Stimulated activated naive CD8-positive, alpha-beta T cell treated with anti-CD3 and anti-CD28 coated beads, Interleukin-15, Interleukin-2, amounts not matched to agents 100 ng/mL and 50 ng/mL, for 24 hours (primary cell): ENCODE measurements around the gene TTLL10.

Experiments used
- H3K27ac Mint-ChIP-seq: one replicate; pipeline ENCODE4 v1.8.0; 2021; ENCODE audit warnings: mild to moderate bottlenecking, mixed read lengths
- H3K27me3 Mint-ChIP-seq: one replicate; pipeline ENCODE4 v1.8.0; 2021; ENCODE audit warnings: mixed read lengths
- H3K36me3 Mint-ChIP-seq: one replicate; pipeline ENCODE4 v1.8.0; 2021; ENCODE audit warnings: low read depth, mixed read lengths
- H3K4me1 Mint-ChIP-seq: one replicate; pipeline ENCODE4 v1.8.0; 2021; ENCODE audit warnings: low read depth, mixed read lengths
- H3K4me3 Mint-ChIP-seq: one replicate; pipeline ENCODE4 v1.8.0; 2021; ENCODE audit warnings: mild to moderate bottlenecking, mixed read lengths
- H3K9me3 Mint-ChIP-seq: one replicate; pipeline ENCODE4 v1.8.0; 2021; ENCODE audit warnings: mixed read lengths

The TTLL10 gene

DNA sequence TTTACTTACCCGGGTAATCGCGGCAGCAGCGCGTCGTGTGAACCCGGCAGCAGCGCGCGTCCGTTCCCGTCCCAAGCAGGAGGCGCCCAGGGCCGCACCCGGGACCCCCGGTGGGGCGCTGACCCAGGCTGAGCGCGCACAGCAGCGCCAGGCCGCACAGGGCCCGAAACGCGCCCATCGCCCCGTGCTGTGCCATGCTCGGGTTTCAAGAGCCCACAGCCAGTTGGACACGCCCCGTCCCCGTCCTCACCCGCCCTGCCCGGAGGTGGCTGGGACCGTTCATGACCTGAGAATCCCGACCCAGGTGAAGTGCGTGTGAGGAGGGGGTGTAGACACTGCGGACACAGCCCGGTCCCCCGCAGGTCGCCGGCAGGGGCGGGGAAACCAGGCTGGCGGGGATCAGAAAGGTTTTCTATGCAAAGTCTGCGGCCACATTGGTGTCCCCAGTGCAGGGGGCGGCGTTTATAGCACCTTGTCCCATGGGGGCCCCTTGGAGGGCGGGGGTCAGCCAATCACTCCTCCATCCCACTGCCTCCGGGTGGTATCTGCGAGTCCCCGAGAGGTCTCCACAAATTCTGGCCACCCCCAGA lies 32.8 kb downstream of the TTLL10 start, which contains the start of gene TNFRSF18:
Gene TNFRSF18, minus strand, starts transcription at position 217 of the 590 bp plus-strand sequence. Its CDS starts 21 bp downstream, at position 196.
- peak within 1 kb of the TSS; percentile 79 for H3K4me3 Mint-ChIP-seq

DNA sequence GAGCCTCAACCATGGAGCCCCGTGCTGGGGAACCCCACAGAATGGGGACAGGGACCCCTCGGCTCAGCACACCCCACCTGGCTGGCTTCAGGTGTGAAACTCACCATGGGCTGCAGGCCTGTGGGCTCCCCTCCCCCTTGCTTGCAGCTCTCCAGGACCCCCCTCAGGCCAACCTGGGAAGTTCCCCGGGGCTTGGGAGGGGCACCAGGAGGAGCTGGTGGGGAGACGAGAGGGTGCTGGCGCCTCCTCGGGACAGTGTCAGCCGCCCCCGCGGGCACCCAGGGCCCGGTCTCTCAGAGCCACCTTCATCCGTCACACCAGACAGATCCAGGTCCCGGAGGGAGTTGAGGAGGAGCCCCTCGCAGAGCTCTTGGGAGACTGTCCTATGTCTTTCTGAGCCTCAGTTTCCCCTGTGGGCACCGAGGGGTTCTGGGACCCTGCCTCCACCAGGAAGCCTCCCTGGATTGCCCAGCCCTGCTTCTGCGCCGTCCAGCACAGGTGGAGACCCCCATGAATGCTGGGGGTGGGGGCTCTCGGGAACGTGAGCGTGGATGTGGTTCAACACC lies 33.4 kb downstream of the TTLL10 start:
- H3K4me1 Mint-ChIP-seq = peaks cover 37% of the 10 kb centered on the region
- H3K9me3 Mint-ChIP-seq = no peaks in the 10 kb centered on the region
- no peaks in the 10 kb centered on the region for H3K27me3 Mint-ChIP-seq
- no peak overlapping the region for H3K27ac Mint-ChIP-seq
- H3K36me3 Mint-ChIP-seq = peaks cover 10% of the 10 kb centered on the region
- peak overlapping the region; percentile 77 for H3K4me3 Mint-ChIP-seq

More for the DNA sequence above, 32.8 kb downstream of the TTLL10 start, which contains the start of gene TNFRSF18:
- Mint-ChIP-seq H3K9me3 (no peaks in the 10 kb centered on the region), H3K27me3 (no peaks in the 10 kb centered on the region), H3K4me1 (peaks cover 37% of the 10 kb centered on the region), H3K36me3 (peaks cover 10% of the 10 kb centered on the region), H3K27ac (no peak within 1 kb of the TSS)

DNA sequence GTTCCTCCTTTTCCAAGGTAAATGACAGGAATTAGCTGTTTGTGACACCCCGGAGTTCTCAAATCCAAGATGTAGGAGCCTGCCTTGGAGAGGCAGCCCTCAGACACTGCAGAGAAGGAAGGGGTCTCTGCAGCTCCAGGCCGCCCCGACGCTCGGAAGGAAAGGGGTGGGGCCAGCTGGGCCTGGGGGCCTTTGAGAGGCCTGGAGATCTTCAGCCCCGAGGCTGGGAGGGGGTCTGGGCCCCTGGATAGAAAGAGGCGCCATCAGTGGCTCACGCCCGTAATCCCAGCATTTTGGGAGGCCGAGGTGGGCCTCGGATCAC lies 33.9 kb downstream of the TTLL10 start:
- Mint-ChIP-seq H3K27ac (no peak overlapping the region), H3K4me1 (peaks cover 37% of the 10 kb centered on the region), H3K4me3 (no peak overlapping the region), H3K9me3 (no peaks in the 10 kb centered on the region), H3K36me3 (peaks cover 10% of the 10 kb centered on the region), H3K27me3 (no peaks in the 10 kb centered on the region)

DNA sequence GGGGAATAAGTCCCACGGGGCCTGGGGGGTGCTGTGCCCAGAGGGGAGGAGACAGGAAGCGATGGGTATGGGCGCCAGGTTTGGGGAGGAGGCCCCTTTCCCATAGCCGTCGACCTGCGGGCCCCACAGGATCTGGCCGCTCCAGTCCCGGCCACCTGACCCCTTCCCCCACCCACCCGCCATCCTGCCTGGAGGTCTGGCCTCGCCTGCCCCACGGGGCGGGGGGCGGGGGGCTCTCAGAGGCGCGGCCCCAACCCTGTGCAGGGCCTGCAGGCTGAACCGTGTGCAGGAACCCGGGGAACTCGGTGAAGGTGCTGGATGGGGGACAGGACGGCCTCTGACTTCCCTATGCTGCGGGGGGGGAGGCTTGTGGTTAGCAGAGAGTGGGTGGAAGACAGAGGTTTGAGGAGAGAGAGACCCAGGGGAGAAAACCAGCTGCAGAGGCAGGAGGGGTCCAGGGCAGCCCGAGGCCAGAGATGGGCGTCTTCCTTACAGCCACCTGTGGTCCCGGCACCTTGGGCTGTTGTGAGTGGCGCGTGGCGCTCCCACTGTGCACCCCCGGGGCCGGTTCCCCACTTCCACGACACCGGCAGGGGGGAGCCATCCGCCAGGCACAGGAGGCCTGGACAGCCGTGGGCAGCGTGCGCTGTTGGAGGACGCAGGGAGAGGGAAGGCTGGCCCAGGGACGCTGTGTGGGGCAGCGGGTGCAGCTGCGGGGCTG lies 35.2 kb downstream of the TTLL10 start:
- Mint-ChIP-seq H3K4me3 (peak overlapping the region; percentile 82), H3K27me3 (no peaks in the 10 kb centered on the region), H3K36me3 (peaks cover 10% of the 10 kb centered on the region), H3K27ac (peak overlapping the region; percentile 95), H3K4me1 (peaks cover 37% of the 10 kb centered on the region), H3K9me3 (no peaks in the 10 kb centered on the region)

DNA sequence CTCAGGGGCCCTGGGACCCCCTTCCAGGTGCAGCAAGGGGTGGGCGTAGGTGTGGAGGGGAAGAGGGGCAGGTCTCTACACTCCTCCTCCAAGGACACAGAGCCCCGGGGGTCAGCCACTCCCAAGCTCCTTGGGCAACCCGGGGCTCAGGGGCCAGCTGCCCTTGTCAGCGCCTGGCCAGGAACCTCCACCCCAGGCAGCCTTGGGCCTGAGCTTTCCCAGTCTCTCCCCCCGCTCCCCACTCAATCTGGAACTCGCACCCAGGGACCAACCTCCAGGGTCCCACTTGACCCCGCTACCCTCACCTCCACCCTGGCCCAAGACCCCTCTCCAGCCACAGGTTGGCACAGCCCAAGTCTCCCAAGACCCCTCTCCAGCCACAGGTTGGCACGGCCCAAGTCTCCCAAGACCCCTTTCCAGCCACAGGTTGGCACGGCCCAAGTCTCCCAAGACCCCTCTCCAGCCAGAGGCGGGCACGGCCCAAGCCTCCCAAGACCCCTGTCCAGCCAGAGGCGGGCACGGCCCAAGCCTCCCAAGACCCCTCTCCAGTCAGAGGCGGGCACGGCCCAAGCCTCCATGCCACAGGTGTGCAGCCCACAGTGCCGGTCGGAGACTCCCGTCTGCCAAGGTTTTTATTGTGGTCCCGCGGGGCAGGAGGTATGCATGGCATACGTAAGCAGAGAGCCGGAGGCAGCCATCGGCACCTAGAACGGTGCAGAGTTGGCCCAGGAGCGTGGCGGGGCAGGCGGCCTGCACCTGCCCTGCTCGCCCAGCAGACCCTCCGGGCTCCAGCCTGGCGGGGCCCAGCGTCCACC lies 37.3 kb downstream of the TTLL10 start:
- H3K27me3 Mint-ChIP-seq = no peaks in the 10 kb centered on the region
- peak overlapping the region; percentile 53 for H3K4me3 Mint-ChIP-seq
- H3K4me1 Mint-ChIP-seq = peaks cover 53% of the 10 kb centered on the region
- H3K36me3 Mint-ChIP-seq = peaks cover 10% of the 10 kb centered on the region
- no peaks in the 10 kb centered on the region for H3K9me3 Mint-ChIP-seq
- H3K27ac Mint-ChIP-seq = no peak overlapping the region

DNA sequence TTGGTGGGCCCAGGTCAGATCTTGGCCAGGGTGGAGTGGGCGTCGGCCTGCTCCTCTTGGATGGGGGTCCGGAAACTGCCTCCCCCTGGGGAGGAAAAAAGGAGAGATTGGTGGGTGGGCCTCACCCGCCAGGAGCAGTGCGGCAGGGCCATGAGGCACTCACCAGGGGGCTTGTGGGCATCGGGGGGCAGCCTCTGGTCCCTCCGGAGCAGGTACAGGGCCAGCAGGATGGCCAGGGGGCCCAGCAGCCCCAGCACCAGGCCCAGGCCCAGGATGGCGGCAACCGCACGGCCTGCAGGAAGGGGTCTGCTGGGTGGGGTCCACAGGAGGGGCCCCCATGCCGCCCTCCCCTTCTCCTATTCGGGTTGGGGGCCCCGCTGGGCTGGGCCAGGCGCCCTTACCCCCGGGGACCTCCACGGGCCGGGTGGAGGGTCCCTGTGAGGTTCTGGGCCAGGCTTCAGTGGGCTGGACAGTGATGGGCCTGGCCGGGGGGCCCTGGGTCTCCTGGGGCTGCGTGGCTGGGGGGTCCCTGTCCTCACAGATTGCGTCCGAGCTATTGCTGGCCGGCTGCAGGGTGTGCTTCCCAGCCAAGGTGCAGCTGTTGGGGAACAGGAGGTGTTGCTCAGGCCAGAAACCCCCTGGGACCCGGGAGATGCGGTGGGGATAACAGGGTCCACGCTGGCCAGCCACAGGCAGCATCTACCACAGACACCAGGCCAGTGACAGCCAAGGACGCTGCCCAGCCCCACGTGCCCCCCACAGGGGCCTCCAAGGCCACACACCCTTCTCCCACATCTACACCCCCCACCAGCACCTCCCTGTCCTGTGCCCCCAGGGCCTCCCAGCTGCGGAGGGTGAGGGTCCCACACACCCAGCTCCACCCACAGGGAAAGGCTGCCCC lies 38.1 kb downstream of the TTLL10 start:
- Mint-ChIP-seq H3K4me1 (peaks cover 55% of the 10 kb centered on the region), H3K27ac (no peak overlapping the region)

DNA sequence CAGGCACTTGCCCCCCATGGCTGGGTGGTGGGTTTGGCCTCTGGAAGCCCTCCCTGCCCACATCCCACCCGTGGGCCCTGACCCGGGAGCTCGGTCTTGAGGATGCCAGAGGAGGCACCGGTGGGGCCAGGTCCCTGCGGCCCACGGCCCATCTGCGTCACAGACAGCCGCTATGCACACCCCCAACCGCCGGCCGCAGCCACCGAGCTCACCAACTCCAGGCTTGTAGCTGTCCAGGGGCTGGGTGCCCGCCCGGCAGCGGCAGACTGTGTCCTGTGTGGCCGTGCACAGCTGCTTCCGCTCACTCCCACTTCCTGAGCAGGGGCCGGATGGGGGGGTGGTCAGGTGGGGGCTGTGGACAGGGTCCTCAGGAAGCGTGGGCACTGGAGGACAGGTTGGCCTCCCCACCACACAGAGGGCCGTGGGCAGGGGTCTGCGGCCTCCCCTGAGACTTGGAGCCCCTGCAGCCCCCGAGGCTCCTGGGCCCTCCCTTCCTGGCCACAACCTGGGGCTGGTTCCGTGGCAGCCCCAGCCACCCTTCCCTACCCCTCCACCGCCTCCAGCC lies 39.2 kb downstream of the TTLL10 start:
- H3K4me3 Mint-ChIP-seq = peak overlapping the region; percentile 72
- no peaks in the 10 kb centered on the region for H3K27me3 Mint-ChIP-seq
- no peak overlapping the region for H3K27ac Mint-ChIP-seq
- H3K9me3 Mint-ChIP-seq = no peaks in the 10 kb centered on the region
- peaks cover 21% of the 10 kb centered on the region for H3K36me3 Mint-ChIP-seq
- peaks cover 51% of the 10 kb centered on the region for H3K4me1 Mint-ChIP-seq

More for the DNA sequence above, 38.1 kb downstream of the TTLL10 start:
- Mint-ChIP-seq H3K4me3 (peak overlapping the region; percentile 61), H3K9me3 (no peaks in the 10 kb centered on the region), H3K27me3 (no peaks in the 10 kb centered on the region), H3K36me3 (peaks cover 14% of the 10 kb centered on the region)

DNA sequence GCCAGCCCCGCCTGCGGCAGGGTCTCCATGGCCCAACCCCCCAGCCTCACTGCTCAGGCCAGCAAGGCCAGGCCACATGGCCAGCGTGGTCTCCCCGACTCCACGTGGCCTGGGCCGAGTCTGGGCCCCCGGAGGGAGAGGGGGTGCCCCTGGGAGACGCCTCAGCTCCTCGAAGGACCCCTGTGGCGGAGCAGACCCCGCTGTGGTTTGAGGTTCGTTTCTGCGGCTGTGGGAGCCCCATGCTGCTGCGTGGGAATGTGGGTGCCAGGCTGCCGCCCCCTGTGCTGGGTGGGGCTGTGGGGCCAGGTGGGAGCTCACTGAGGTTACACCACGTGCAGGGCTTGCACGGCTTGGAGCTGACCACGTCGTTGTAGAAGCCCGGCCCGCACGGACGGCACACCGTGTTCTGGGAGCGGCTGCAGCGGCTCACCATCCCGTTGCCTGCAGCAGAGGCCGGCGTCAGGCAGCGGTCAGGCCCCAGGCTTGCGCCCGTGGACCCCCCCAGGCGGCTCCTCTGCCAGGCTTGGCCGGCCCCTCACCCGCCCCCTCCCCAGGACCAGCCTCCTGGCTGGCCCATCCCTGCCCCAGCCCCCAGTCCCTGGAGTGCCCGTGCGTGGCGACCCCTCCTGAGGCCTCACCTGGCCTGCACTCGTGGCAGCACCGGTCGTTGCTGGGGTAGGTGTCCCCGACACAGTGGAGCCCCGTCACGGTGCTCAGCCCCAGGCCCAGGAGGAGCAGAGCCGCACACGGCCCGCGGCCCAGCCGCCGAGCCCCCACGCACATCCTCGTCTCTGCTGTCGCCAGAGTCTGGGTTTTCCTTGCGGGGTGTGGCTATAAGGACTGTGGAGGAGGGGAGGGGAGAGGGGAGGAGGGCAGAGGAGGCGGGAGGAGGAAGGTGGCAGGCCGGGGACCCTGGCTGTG lies 39.9 kb downstream of the TTLL10 start, which contains the start of gene TNFRSF4:
Gene TNFRSF4, minus strand, starts transcription at position 809 of the 921 bp plus-strand sequence. Its CDS starts 26 bp downstream, at position 783.
- no peaks in the 10 kb centered on the region for H3K27me3 Mint-ChIP-seq
- peaks cover 51% of the 10 kb centered on the region for H3K4me1 Mint-ChIP-seq
- H3K4me3 Mint-ChIP-seq = peak within 1 kb of the TSS; percentile 72
- H3K27ac Mint-ChIP-seq = peak within 1 kb of the TSS; percentile 72
- no peaks in the 10 kb centered on the region for H3K9me3 Mint-ChIP-seq
- H3K36me3 Mint-ChIP-seq = peaks cover 29% of the 10 kb centered on the region

DNA sequence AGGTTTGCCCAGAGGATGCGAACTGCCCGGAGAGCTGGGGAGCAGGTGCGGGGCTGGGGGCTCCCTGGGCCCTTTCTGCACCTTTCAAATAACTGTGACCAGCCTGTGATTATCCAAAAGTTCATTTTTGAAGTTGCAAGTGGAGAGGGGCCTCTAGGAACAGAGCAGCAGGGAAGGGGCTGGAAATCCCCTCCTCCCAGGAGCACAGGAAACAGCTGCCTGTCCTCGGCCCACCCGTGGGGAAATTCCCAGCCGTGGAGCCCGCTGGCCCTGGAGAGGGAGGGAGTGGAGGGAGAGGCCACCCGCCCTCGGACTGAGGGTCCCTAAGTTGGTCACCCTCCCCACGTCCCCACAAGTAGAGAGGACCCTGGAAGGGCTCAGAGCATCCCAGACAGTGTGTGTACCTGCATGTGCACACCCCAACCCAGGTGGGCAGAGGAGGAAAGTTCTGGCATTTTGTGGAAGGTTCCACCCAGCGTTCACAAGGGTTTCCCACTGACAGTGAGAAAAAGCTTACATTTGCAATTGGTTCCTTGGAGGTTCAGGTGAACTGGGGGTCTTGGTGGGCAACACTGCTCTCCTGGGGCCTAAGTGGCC lies 41.5 kb downstream of the TTLL10 start:
- Mint-ChIP-seq H3K4me3 (peak overlapping the region; percentile 68), H3K36me3 (peaks cover 29% of the 10 kb centered on the region), H3K4me1 (peaks cover 46% of the 10 kb centered on the region), H3K27ac (peak overlapping the region; percentile 72), H3K27me3 (no peaks in the 10 kb centered on the region), H3K9me3 (no peaks in the 10 kb centered on the region)

DNA sequence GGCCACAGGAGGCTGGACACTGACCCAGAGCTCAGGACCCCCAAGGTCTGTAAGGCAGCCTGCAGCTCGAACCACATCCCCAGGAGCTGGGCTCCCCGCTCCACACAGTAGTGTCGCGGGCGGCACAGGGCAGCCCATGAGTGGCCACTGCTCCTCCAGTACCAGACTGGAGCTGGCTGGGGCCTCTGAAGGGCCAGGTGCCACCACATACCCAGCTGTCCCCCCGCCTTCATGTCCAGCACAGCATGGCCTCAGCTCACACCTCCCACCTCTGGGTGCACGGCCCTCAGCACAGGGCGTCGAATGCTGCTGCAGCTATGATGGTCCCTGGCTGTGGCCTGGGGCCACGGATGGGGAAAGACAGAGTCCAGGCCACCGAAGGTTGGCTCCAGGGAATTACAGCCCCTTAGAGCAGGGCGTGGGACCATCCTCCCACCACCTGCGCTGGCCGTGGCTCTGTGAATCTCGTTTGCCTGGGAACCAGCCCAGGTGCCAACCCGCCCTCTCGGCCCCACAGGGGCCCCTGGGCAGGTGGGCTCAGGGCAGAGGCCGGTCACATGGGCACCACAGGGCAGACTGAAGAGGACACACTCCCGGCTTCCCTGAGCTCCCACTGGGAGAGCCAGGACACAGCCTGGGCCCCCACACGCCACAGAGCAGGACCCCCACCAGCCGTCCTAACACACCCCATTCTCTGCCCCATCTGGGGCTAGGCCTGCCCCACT lies 42.4 kb downstream of the TTLL10 start:
- Mint-ChIP-seq H3K36me3 (peaks cover 33% of the 10 kb centered on the region), H3K4me1 (peaks cover 44% of the 10 kb centered on the region), H3K27ac (peak overlapping the region; percentile 73), H3K4me3 (peak overlapping the region; percentile 28), H3K9me3 (no peaks in the 10 kb centered on the region), H3K27me3 (no peaks in the 10 kb centered on the region)

DNA sequence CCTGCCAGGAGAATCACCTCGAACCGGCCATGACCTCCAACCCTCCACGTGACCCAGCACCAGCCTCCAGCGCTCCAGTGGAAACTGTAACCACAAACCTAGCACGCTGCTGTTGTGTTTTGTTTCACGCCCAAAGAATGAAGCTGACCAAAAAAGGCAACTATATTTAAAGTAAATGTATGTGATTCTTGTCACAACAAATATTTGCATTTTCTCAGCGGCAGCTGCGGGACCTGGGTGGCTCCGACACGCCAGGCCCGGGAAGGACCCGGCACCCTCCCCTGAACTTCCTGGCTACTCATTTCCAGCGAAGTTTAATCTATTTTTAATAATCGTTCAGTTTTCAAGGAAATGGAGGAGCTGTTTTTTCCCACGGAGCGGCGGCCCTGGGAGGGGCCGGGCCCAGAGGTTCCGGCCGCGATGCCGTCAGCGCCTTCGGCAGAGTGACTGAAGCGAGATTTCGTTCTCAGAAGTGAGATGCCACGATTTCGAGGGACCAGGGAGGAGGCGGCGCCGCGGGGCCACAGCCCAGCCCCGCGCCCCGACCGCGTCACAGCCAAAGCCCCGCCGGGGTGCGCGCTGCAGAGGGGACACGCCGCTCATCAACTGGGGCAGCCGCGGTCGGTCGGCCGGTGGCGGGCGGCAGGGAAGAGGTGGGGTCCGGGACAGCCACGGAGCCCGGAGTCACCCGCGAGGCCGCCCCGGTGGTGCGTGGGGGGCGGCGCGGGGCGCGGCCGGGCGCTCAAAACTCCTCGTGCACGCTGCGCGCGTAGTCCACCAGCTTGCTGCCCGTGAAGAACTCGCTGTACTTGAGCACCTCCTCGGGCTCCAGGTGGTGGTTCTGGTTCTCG lies 43.3 kb downstream of the TTLL10 start:
- Mint-ChIP-seq H3K27me3 (no peaks in the 10 kb centered on the region), H3K9me3 (no peaks in the 10 kb centered on the region), H3K36me3 (peaks cover 37% of the 10 kb centered on the region), H3K4me3 (peak overlapping the region; percentile 28), H3K4me1 (peaks cover 44% of the 10 kb centered on the region), H3K27ac (peak overlapping the region; percentile 73)
